ENCODE data around the gene CDH12. TPM values are rescaled to one million over a fixed set of nuclear protein-coding genes. Genes with fewer than 3 reads are reported as not detected.

CDH12 gene
- total RNA-seq, 1 donor from 2014 or later = 23.5 TPM

- no peak for DNase-seq
- Mint-ChIP-seq H3K4me1 (ENCODE audit: low read depth, unreplicated experiment) (peaks cover 3% of the 10 kb centered on the region), H3K36me3 (ENCODE audit: unreplicated experiment) (no peaks in the 10 kb centered on the region), H3K27ac (ENCODE audit: unreplicated experiment) (no peak overlapping the region), H3K9me3 (ENCODE audit: unreplicated experiment) (no peaks in the 10 kb centered on the region), H3K27me3 (ENCODE audit: unreplicated experiment) (no peaks in the 10 kb centered on the region), H3K4me3 (ENCODE audit: unreplicated experiment) (no peak overlapping the region)
- TF ChIP-seq CTCF (IDR thresholded peaks at IDR 0.05; ENCODE audit: partially characterized antibody, unreplicated experiment) = no peak
Observed at GRCh38 chr5:21818370-21818720, 1034.8 kb downstream of the CDH12 start.

GRCh38 chr5:21817668-21818369 lies 1035.3 kb downstream of the CDH12 start:
- Mint-ChIP-seq H3K4me3 (ENCODE audit: unreplicated experiment) (no peak overlapping the region), H3K36me3 (ENCODE audit: unreplicated experiment) (no peaks in the 10 kb centered on the region), H3K27me3 (ENCODE audit: unreplicated experiment) (no peaks in the 10 kb centered on the region), H3K4me1 (ENCODE audit: low read depth, unreplicated experiment) (peaks cover 3% of the 10 kb centered on the region), H3K9me3 (ENCODE audit: unreplicated experiment) (no peaks in the 10 kb centered on the region), H3K27ac (ENCODE audit: unreplicated experiment) (no peak overlapping the region)
- TF ChIP-seq CTCF (IDR thresholded peaks at IDR 0.05; ENCODE audit: partially characterized antibody, unreplicated experiment) = peak; percentile 78
- no peak for DNase-seq

GRCh38 chr5:21810737-21811316 lies 1042.3 kb downstream of the CDH12 start:
- H3K4me1 Mint-ChIP-seq (ENCODE audit: low read depth, unreplicated experiment) = no peaks in the 10 kb centered on the region
- no peak overlapping the region for H3K4me3 Mint-ChIP-seq (ENCODE audit: unreplicated experiment)
- no peaks in the 10 kb centered on the region for H3K9me3 Mint-ChIP-seq (ENCODE audit: unreplicated experiment)
- peak; percentile 69 for TF ChIP-seq CTCF (IDR thresholded peaks at IDR 0.05; ENCODE audit: partially characterized antibody, unreplicated experiment)
- H3K27me3 Mint-ChIP-seq (ENCODE audit: unreplicated experiment) = no peaks in the 10 kb centered on the region
- H3K27ac Mint-ChIP-seq (ENCODE audit: unreplicated experiment) = no peak overlapping the region
- H3K36me3 Mint-ChIP-seq (ENCODE audit: unreplicated experiment) = no peaks in the 10 kb centered on the region
- no peak for DNase-seq

GRCh38 chr5:21809611-21810010 lies 1043.5 kb downstream of the CDH12 start:
- Mint-ChIP-seq H3K36me3 (ENCODE audit: unreplicated experiment) (no peaks in the 10 kb centered on the region), H3K4me1 (ENCODE audit: low read depth, unreplicated experiment) (no peaks in the 10 kb centered on the region), H3K27ac (ENCODE audit: unreplicated experiment) (no peak overlapping the region), H3K27me3 (ENCODE audit: unreplicated experiment) (no peaks in the 10 kb centered on the region), H3K4me3 (ENCODE audit: unreplicated experiment) (no peak overlapping the region), H3K9me3 (ENCODE audit: unreplicated experiment) (no peaks in the 10 kb centered on the region)
- TF ChIP-seq CTCF (IDR thresholded peaks at IDR 0.05; ENCODE audit: partially characterized antibody, unreplicated experiment) = no peak
- DNase-seq = no peak

GRCh38 chr5:21807953-21808352 lies 1045.2 kb downstream of the CDH12 start:
- TF ChIP-seq CTCF (IDR thresholded peaks at IDR 0.05; ENCODE audit: partially characterized antibody, unreplicated experiment) = no peak
- Mint-ChIP-seq H3K36me3 (ENCODE audit: unreplicated experiment) (no peaks in the 10 kb centered on the region), H3K27ac (ENCODE audit: unreplicated experiment) (no peak overlapping the region), H3K4me3 (ENCODE audit: unreplicated experiment) (no peak overlapping the region), H3K9me3 (ENCODE audit: unreplicated experiment) (no peaks in the 10 kb centered on the region), H3K4me1 (ENCODE audit: low read depth, unreplicated experiment) (no peaks in the 10 kb centered on the region), H3K27me3 (ENCODE audit: unreplicated experiment) (no peaks in the 10 kb centered on the region)
- DNase-seq = no peak
